IPS DF 6.9 (cell line): Measurements from ENCODE around the gene NCK2.

Source experiments
- DNase-seq: peaks from one replicate; pipeline ENCODE4 v3.0.0-alpha.2; 2013; ENCODE audit warnings: low read depth, low spot score
- H3K27ac ChIP-seq: one replicate; pipeline ENCODE4 v1.5.1; 2013; ENCODE audit warnings: low read length, control low read depth
- H3K27me3 ChIP-seq: 2 replicates; pipeline ENCODE4 v1.6.1; 2013; ENCODE audit warnings: mild to moderate bottlenecking, low read length; ENCODE audit not compliant: control insufficient read depth, insufficient read depth
- H3K36me3 ChIP-seq: 2 replicates; pipeline ENCODE4 v1.6.1; 2013; ENCODE audit warnings: low read length; ENCODE audit not compliant: control insufficient read depth, insufficient read depth
- H3K4me1 ChIP-seq: 2 replicates; pipeline ENCODE4 v1.6.1; 2013; ENCODE audit warnings: low read length; ENCODE audit not compliant: control insufficient read depth, insufficient read depth
- H3K4me3 ChIP-seq: 2 replicates; pipeline ENCODE4 v1.5.1; 2013; ENCODE audit warnings: mild to moderate bottlenecking, low read length
- H3K9me3 ChIP-seq: 2 replicates; pipeline ENCODE4 v1.6.1; 2013; ENCODE audit warnings: low read length, inconsistent platforms; ENCODE audit not compliant: control insufficient read depth, insufficient read depth
- WGBS: extraction: QIAGEN DNeasy Blood & Tissue Kit; methylation state at CpG from one replicate; pipeline ENCODE4 v1.1.7; 2013; ENCODE audit warnings: mixed read lengths, missing lambda C conversion rate; ENCODE audit not compliant: insufficient read length, insufficient coverage; 5-methylcytosine and 5-hydroxymethylcytosine counted together

NCK2 gene

DNA sequence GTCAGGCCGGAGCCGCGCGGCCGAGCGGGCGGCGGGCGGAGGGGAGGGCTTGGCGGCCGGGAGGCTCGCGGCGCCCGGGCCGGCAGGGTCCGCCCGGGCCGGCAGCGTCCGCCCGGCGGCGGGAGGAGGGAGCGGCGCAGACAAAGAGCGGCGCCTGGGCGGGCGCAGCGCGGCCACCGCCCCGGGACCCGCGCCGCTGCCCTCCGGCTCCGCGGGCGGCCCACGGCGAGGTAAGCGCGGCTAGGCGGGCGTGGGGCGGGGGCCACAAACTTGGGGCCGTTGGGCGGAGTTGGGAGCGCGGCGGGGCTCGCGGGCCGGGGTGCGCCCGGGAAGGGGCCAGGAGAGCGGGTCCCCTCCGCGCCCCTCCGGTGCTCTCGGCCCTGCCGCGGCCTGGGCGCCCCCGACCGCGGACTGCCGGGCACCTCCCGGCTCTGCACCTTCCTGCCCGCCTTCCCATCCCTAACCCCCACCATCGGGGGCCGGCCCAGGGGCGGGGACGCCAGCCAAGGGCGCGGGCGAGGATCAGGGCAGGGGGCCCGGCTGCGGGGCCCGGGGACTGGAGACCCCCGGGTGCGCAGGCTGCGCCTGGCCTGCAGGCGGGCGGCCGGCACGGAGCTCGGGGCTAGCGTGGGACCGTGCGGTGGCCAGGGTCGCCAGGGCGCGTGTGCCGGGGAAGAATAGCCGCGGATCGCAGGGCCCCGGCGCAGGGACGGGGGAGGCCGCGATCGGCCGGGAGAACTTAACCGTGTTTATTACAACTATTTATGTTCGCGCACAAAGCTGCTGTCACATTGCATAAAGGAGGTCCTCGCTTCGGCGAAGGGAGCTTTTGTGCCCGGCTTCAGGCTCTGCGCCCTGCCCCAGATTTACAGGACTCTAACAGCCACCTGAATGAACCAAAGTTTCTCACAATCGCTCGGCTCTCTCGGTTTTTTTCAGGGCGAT is at the start of gene NCK2:
Gene NCK2 (plus strand): TSS at position 4 of the 945 bp plus-strand sequence. CDS start 110,152 bp downstream, outside the sequence.
- Histone ChIP-seq H3K9me3 (no peaks in the 10 kb centered on the region), H3K4me1 (peaks cover 3% of the 10 kb centered on the region; the same call in 1 of the 2 replicates), H3K4me3 (peak within 1 kb of the TSS; percentile 95), H3K27me3 (no peaks in the 10 kb centered on the region), H3K27ac (no peak within 1 kb of the TSS), H3K36me3 (no peaks in the 10 kb centered on the region; the same call in 1 of the 2 replicates)
- no peak for DNase-seq
- WGBS, result no CpG with 5 or more reads among the region's 119 CpGs

- H3K36me3 ChIP-seq, result no peaks in the 10 kb centered on the region
- H3K27me3 ChIP-seq, result no peaks in the 10 kb centered on the region
- no peaks in the 10 kb centered on the region for H3K4me1 ChIP-seq
- H3K4me3 ChIP-seq, result no peak overlapping the region
- WGBS, result no CpG with 5 or more reads among the region's 10 CpGs
- DNase-seq, result no peak
- no peaks in the 10 kb centered on the region for H3K9me3 ChIP-seq
- H3K27ac ChIP-seq, result no peak overlapping the region
Observed at GRCh38 chr2:105697781-105698449, 46.8 kb upstream of the NCK2 start.

DNA sequence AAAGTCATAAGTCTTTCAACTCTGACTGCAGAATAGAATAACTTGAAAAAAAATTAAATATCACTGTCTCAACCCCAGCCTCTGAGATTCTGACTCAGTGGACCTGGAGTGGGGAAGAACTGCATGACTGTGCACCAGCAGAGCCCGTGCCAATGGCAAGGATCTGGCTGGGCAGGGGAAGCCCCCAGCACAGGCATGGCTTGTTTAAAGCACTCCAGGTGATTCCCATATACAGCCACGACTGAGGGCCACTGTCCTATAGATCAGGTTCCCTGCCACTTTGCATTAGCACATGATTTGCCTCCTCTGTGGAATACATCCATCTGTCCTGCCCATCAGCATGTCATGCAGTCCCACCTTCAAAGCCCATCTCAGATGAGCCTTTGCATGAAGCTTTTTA is 45.9 kb upstream of the NCK2 start:
- Histone ChIP-seq H3K36me3 (no peaks in the 10 kb centered on the region), H3K4me3 (no peak overlapping the region), H3K27me3 (no peaks in the 10 kb centered on the region), H3K4me1 (no peaks in the 10 kb centered on the region), H3K27ac (no peak overlapping the region), H3K9me3 (no peaks in the 10 kb centered on the region)
- no peak for DNase-seq
- WGBS, result no CpG with 5 or more reads among the region's 2 CpGs

GRCh38 chr2:105701042-105701441 is 43.7 kb upstream of the NCK2 start:
- Histone ChIP-seq H3K27me3 (no peaks in the 10 kb centered on the region), H3K9me3 (no peaks in the 10 kb centered on the region), H3K36me3 (no peaks in the 10 kb centered on the region), H3K4me1 (no peaks in the 10 kb centered on the region), H3K27ac (no peak overlapping the region), H3K4me3 (no peak overlapping the region)
- no peak for DNase-seq
- no CpG with 5 or more reads among the region's 3 CpGs for WGBS

GRCh38 chr2:105708697-105709096 is 36.0 kb upstream of the NCK2 start:
- no peak overlapping the region for H3K4me3 ChIP-seq
- no peaks in the 10 kb centered on the region for H3K27me3 ChIP-seq
- no peak overlapping the region for H3K27ac ChIP-seq
- H3K4me1 ChIP-seq, result no peaks in the 10 kb centered on the region
- no peaks in the 10 kb centered on the region for H3K36me3 ChIP-seq
- DNase-seq, result no peak
- no peaks in the 10 kb centered on the region for H3K9me3 ChIP-seq

DNA sequence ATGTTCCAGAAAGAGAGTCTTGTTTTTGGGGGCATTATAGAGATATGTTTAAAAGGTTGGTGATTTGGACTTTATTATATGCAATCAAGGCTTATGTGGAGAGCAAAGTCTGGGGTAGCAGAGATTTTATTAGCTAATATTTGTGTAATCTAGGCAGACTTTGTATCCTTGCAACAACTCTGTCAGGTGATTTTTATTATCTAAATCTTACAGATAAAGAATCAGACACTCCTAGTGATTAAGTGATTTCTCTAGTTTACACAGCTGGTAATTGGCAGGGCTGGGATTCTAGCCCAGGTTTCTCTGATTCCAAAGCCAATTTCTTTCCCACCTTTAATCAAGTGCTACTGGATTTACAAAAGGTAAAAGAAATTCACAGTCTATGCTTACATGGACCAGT is 33.3 kb upstream of the NCK2 start:
- Histone ChIP-seq H3K27ac (no peak overlapping the region), H3K27me3 (no peaks in the 10 kb centered on the region), H3K4me3 (no peak overlapping the region), H3K9me3 (no peaks in the 10 kb centered on the region), H3K4me1 (no peaks in the 10 kb centered on the region), H3K36me3 (no peaks in the 10 kb centered on the region)
- no peak for DNase-seq

- no peaks in the 10 kb centered on the region for H3K9me3 ChIP-seq
- no peak overlapping the region for H3K27ac ChIP-seq
- DNase-seq, result no peak
- no peaks in the 10 kb centered on the region for H3K4me1 ChIP-seq
- WGBS, result no CpG with 5 or more reads among the region's 5 CpGs
- no peak overlapping the region for H3K4me3 ChIP-seq
- no peaks in the 10 kb centered on the region for H3K27me3 ChIP-seq
- no peaks in the 10 kb centered on the region for H3K36me3 ChIP-seq
Observed at GRCh38 chr2:105712166-105712915, 32.4 kb upstream of the NCK2 start.

GRCh38 chr2:105712981-105713596 is 31.6 kb upstream of the NCK2 start:
- H3K27ac ChIP-seq, result no peak overlapping the region

GRCh38 chr2:105714141-105714540 is 30.6 kb upstream of the NCK2 start:
- Histone ChIP-seq H3K27me3 (no peaks in the 10 kb centered on the region), H3K4me3 (no peak overlapping the region), H3K4me1 (no peaks in the 10 kb centered on the region), H3K27ac (no peak overlapping the region), H3K36me3 (no peaks in the 10 kb centered on the region), H3K9me3 (no peaks in the 10 kb centered on the region)
- WGBS, result no CpG with 5 or more reads among the region's 6 CpGs
- no peak for DNase-seq

More at GRCh38 chr2:105712981-105713596, 31.6 kb upstream of the NCK2 start:
- Histone ChIP-seq H3K36me3 (no peaks in the 10 kb centered on the region), H3K27me3 (no peaks in the 10 kb centered on the region), H3K9me3 (no peaks in the 10 kb centered on the region), H3K4me1 (no peaks in the 10 kb centered on the region), H3K4me3 (no peak overlapping the region)
- WGBS, result no CpG with 5 or more reads among the region's 6 CpGs
- no peak for DNase-seq
